ENCODE results near the gene PLSCR3.
A peak's percentile ranks its signal among the peaks of the same experiment; 100 is the strongest.
"Not testable (repeated sequence)": the region's sequence is repeated elsewhere in the genome, so short reads cannot be mapped to it uniquely, and the experiment has no call there.

Gene PLSCR3

DNA sequence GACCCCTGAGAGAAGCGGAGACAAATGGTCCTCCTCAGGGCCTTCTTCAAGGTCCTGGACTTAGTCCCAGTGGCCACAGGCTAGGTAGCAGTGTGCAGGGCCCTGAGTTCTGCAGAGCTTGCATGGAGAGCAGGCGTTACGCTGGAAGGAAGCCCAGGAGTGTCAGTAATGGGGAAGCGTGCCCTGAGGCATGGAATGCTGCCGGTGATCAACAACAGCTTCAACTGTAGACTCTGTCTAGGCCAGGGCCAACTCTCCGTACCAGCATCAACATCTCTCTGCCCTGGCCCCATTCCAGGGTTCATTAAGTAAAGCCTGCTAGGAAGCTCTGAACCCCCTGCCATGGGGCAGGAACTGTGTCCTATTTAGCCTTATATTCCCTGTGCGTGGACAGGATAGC is 14.0 kb downstream of the PLSCR3 start:
- DNase-seq (ENCODE audit: low spot score) = peak; percentile 22

DNA sequence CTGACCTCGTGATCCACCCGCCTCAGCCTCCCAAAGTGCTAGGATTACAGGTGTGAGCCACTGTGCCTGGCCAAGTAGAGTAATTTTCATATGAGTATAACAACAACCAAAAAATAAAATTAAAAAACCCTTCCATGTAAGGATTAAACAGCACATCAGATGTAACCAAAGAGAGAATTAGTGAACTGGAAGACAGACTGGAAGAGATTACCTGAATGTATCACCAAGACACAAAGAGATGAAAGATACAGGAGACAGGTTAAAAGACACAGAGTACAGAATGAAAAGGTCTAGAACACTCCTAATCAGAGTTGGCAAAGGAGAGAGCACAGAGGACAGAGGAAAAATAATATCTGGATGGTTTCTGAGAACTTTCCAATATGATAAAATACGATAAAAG is 15.2 kb downstream of the PLSCR3 start:
- no peak for DNase-seq (ENCODE audit: low spot score)

DNA sequence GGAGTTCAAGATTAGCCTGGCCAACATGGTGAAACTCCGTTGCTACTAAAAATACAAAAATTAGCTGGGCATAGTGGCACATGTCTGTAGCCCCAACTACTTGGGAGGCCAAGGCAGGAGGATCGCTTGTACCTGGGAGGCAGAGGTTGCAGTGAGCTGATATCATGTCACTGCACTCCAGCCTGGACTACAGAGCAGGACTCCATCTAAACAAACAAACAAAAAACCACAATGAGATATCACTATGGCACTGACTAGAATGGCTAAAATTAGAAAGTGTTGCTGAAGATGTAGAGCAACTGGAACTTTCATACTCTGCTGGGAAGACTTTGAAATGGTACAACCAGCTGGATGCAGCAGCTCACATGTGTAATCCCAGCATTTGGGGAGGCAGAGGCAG is 20.0 kb downstream of the PLSCR3 start:
- DNase-seq (ENCODE audit: low spot score) = no peak

DNA sequence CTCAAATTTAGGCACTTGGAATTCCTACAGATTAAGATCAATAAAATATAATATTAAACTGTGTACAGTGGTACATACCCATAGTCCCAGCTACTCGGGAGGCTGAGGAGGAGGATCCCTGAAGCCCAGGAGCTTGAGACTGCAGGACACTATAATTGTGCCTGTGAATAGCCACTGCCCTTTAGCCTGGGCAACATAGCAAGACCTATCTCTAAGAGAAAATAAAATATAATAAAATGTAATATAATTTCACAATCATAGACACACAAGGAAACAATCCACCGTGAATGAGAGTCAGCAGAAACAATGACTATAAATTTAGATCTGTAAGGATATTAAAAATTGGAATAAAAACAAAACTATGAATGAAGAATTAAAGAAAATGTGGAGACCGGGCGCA is 23.5 kb downstream of the PLSCR3 start:
- no peak for DNase-seq (ENCODE audit: low spot score)

DNA sequence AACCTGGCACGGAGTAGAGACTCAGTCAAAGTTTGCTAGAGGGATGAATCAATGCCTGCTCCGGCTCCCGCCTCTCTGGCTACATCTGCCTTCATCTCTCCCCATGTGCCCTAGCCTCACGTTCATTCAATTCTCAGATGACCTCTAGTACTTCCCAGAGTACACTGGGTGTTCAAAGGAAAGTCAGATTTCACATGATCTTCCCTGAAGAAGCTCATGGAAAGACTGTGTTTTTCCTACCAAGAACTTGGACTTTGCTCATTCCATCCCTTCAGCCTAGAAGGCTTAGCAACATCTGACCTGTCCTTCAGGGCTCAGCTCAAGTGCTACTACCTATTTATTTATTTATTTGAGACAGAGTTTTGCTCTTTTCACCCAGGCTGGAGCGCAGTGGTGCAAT is 24.5 kb downstream of the PLSCR3 start:
- no peak for DNase-seq (ENCODE audit: low spot score)

DNA sequence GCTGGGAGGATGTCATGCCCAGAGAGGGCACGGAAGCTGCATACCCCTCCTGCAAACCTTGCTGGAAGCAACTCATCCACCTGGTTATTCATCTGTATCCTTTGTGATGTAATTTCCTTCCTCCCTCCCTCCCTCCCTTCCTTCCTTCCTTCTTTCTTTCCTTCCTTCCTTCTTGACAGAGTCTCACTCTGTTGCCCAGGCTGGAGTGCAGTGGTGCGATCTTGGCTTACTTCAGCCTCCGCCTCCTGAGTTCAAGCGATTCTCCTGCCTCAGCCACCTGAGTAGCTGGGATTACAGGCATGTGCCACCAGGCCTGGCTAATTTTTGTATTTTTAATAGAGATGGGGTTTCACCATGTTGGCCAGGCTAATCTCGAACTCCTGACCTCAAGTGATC is 25.7 kb downstream of the PLSCR3 start:
- DNase-seq (ENCODE audit: low spot score) = not testable (repeated sequence)

DNA sequence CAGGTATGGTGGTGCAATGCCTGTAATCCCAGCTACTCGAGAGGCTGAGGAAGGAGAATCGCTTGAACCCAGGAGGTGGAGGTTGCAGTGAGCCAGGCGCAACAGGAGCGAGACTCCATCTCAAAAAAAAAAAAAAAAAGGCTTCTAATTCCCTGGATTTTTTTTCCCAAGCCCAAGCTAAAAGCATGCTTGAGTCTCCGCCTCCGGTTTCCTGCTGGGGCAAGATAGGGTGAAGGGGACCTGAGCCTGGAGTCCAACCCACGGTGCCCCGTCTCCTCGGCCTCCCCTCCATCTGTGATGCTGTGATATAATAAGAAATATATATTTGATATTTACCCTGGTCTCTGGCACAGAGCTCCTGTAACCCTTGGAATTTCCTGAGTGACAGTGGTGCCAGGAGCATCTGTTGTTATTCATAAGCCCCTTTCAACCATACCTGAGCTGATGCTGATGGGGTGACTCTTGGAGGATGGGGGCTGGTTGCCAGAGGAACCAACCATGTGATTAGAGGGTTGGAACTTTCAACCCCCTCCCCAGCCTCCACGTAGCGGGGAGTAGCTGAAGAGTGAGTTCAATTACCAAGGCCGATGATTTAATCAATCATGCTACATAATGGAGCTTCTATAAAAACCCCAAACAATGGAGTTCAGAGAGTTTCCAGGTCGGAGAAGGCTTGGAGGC is 26.3 kb downstream of the PLSCR3 start:
- no peak for DNase-seq (ENCODE audit: low spot score)

DNA sequence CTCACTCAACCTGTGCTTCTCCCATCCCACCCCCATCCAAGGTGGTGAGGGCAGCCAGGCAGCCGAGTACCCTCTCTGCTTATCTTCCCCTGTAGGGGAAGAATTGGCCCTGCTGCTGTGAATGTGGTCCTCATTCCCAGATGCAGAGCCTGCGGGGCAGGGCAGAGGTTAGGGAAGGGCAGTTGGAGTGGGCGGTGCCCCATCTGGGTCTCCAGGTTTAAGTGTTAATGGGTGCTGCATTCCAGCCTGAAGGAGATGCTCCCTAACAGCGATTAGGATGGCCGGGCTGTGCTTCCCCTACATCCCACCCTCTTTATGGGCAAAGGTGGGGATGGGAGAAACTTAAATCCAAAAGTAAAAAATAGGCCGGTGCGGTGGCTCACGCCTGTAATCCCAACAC is 27.2 kb downstream of the PLSCR3 start:
- no peak for DNase-seq (ENCODE audit: low spot score)

DNA sequence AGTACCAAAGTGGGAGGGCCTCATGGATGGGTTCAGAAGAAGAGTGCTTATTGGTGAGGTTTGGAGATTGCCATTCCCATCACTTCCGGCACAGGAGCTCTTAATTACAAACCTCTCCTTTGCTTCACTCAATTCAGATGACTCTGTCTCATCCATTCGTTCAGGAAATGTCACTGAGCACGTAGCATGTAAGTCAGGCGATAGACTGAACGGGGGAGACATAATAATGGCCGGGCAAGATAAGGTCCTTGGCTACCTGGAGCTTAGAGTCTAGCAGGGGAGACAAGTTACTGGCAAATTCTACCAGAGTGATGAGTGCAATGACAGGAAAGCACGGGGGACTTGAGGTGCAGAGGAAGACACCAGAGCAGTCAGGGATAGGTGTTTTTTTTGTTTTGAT is 28.4 kb downstream of the PLSCR3 start:
- DNase-seq (ENCODE audit: low spot score) = not testable (repeated sequence)

DNA sequence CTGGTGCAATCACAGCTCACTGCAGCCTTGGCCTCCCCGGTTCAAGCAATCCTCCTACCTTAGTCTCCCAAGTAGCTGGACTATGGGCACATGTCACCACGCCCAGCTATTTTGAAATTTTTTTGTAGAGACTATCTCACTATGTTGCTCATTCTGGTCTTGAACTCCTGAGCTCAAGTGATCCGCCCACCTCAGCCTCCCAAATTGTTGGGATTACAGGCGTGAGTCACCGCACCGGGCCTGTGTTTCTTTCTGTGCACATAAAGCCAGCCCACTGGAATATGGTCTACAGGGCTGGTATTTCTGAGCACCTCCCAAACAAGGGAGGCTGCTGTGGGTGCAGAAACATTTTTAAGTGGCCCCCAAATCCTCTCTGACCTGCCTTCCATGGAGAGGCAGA is 31.0 kb downstream of the PLSCR3 start:
- DNase-seq (ENCODE audit: low spot score) = no peak

DNA sequence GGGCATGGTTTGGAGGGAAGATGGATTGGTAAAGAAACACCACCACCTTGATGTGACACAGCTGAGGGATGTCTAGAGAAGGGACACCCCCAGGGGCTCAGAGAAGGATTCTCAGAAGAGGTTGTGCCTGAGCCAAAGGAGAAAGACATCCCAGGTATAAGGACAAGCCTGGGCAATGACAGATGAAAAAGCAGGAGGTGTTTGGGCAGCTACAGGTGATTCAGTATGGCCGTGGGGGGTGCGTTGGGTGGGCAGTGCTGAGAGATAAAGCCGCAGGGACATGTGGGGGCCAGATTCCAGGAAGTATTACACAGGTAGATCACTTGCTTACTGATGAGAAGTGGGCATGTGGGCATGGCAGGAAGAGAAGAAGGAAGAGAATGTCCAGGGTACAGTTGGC is 32.4 kb downstream of the PLSCR3 start:
- no peak for DNase-seq (ENCODE audit: low spot score)

DNA sequence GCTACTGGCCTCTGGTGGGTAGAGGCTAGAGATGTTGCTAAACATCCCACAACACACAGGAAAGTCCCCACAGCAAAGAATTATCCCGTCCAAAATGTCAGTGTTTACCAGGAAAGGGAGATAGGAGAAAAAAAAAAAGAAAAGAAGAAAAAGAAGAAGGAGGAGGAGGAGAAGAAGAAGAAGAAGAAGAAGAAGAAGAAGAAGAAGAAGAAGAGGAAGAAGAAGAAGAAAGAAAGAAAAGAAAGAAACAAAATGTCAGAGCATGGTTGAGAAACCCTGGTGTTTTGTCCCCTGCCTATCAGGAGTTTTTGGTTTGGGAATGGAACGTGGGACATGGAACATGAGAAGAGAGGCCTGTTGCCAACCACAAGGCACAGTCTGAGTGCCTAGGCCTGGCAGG is 36.9 kb downstream of the PLSCR3 start:
- no peak for DNase-seq (ENCODE audit: low spot score)

DNA sequence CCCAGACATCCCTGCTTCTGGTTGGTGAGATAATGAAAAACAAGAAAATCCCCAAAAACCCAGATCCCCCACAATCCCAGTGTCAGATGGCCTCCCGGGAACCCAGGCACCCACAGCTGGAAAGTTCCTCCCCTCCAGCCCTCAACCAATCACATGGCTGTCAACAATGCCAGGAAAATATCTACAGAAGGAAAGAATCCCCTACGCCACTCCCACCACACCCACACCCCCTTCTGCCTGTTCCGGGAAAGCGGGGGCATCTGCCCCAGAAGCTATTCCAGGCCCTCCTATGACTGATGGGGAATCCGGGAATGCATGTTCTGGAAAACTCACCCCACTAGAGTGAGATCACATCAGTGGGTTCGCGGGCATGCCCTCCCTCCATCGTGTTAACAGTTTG is 37.6 kb downstream of the PLSCR3 start:
- no peak for DNase-seq (ENCODE audit: low spot score)

DNA sequence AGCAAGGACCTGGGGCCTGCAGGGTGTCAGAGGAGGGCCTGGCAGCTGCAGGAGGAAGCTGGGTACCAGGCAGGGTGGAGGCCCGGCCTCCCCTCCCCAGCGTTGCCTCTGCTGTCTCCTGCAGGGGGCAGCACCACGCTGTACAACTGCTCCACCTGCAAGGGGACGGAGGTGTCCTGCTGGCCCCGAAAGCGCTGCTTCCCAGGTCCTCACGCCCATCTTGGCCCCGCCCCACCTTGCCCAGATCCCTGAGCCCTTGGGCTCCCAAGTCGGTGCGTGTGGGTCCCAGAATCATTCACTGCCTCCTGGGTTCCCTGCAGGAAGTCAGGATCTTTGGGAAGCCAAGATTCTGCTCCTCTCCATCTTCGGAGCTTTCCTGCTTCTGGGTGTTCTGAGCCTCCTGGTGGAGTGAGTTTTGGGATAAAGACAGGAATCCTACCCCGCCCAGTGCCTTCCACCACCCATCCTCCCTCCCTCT is 38.2 kb downstream of the PLSCR3 start:
- DNase-seq (ENCODE audit: low spot score) = peak; percentile 80

DNA sequence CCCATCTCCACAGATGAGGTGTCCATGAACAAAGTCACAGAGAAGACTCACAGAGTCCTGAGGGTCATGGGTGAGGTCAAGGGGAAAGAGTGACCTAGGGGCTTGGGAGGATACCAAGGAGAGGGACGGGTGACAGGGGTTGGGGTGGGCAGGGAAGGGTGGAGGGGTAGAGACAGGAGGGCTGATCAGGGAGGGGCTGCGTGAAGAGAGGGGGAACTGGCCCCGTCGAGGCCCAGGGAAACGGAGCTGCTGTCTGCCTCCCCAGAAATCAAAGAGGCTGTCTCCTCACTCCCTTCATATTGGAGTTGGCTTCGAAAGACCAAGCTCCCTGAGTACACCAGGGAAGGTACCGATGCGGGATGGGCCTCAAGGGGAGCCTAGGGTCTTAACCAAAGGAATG is 38.8 kb downstream of the PLSCR3 start:
- no peak for DNase-seq (ENCODE audit: low spot score)

DNA sequence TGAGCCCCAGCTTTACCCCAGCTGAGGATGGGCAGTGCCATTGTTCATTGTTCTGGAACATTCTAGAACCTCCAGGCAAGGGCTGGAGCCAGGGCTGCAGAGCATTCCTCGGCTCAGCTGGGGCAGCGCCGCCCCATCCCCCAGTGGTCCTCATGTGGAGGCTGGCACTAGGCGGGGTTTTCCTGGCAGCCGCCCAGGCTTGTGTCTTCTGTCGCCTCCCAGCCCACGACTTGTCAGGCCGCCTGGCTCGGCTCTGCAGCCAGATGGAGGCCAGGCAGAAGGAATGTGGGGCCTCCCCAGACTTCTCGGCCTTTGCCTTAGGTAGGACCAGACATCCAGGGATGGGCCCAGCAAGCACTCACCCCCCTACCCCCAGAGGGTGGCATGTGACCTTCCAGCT is 39.3 kb downstream of the PLSCR3 start, which contains the start of gene TMEM95:
TMEM95 (plus strand) TSS at position 104 of the 400 bp plus-strand sequence; CDS start at position 153, 49 bp downstream.
- DNase-seq (ENCODE audit: low spot score) = peak; percentile 69

DNA sequence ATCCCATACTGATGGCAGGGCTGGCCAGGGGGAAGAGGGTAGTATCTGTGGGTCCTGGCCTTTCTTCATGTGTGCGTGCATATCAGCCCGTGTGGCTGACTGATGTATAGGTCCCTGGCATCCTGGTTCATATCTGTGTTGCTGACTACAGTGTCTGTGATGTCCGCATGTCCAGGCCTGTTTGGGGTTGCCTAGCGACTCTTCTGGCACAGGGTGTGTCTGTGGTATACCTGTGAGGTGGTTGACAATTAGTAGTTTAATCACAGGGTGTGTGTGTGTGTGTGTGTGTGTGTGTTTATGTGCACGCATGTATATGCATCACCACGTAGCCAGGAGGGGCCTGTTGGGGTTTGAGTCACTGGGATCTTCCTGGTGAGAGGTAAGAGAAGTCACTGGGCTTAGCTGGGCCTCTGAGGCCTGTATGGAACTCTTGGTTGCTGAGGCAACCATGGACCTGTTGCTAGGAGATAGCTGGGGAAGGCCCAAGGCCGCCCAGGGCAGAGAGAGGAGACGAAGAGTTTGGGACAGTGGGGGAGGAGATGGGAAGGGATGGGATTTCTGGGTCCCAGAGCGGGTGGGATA is 40.0 kb downstream of the PLSCR3 start:
- DNase-seq (ENCODE audit: low spot score) = no peak

DNA sequence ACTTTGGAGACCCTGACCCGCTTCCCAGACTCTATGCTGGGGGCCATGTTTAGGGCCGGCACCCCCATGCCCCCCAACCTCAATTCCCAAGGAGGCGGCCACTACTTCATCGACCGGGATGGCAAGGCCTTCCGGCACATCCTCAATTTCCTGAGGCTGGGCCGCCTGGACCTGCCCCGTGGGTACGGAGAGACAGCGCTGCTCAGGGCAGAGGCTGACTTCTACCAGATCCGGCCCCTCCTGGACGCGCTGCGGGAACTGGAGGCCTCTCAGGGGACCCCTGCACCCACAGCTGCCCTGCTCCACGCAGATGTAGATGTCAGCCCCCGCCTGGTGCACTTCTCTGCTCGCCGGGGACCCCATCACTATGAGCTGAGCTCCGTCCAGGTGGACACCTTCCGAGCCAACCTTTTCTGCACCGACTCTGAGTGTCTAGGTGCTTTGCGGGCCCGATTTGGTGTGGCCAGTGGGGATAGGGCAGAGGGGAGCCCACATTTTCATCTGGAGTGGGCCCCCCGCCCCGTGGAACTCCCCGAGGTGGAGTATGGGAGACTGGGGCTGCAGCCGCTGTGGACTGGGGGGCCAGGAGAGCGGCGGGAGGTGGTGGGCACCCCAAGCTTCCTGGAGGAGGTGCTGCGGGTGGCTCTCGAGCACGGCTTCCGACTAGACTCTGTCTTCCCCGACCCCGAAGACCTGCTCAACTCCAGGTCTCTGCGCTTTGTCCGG is 41.3 kb downstream of the PLSCR3 start:
- DNase-seq (ENCODE audit: low spot score) = no peak

DNA sequence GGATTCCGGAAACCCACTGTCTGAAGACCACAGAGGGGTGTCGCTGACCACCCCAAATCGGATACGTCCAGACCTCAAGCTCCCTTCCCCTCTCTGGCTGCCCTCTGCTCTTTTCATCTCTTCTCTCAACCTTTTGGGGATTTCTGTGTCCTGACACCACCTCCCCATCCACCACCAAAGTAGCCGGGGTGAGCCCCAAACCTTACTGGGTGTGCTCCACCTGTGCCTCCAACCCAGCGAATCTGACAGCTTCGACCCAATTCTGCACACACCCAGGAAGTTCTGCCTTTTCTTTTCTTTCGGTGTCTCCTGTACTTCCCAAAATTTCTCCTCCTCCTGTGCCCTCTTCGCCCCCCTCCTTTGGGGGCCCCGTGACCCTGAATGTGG is 41.8 kb downstream of the PLSCR3 start:
- DNase-seq (ENCODE audit: low spot score) = no peak

DNA sequence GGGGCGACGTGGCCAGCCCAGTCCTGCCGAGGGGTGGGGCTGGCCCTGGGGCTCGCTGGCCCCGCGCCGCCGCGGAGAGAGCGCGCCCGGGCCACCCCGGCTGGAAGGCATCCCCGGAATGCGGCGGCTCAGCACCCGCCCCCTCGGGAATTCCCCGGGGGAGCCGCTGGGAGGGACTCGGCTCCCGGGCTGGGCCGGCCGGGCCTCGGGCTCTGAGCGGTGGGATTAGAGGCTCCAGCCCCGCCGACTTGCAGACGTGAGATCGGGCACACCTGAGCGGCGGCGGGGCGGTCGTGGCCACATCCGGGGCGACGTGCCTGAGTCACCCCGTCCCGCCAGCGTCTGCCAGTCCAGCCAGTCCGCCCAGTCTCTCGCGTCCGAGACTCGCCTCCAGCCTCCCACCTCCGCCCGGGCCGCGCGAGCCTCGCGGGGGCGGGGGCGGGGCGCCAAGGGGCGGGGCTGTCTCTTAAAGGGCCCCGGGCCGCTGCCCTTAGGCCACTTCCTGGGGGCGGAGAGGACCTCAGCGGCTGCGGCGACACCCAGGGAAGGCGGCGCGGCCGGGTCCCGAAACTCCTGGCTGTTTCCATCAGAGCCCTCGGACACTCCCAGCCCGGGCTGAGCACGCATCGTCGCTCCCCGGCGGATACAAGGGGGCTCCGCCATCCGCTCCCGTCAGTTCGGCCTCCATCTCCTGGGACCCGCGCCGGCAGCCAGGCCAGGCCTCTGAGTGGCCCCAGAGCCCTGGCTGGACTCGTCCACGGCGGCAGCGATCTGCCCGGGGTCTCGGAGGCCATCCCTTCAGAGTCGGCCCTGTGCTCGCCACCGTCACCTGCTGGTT is 42.4 kb downstream of the PLSCR3 start, which contains the start of gene KCTD11:
KCTD11 (plus strand) TSS at position 498 of the 838 bp plus-strand sequence.
- peak; percentile 83 for DNase-seq (ENCODE audit: low spot score)

DNA sequence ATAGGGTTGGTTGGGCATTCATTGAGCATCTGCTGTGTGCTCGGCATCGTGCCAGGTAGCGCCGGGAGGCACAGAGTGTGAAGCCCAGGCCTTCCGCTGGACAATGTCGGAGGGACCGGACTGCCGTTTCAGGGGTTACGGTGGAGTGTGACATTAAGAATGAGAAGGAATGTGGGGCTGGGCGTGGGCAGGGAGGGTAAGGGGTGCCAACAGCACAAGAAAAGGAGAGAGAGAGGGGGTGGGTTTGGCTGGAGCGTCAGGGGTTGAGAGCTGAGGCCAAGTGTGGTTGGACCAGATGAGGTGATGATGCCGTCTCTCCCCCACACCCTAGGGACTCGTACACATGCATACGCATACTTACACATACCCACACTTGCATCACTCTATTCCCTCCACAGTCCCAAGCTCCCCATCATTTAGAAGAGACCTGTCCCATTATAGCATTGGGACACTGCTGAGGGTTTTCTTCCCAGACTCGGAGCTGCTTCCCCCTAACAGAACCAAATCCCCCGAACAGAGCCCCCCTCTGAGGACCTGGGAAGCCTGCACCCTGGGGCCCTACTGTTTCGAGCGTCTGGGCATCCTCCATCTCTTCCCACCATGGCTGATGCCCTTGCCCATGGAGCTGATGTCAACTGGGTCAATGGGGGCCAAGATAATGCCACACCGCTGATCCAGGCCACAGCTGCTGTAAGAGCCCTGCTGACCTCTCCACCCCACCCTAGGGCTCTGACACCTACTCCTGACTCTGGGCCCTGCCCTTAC is 45.7 kb downstream of the PLSCR3 start:
- no peak for DNase-seq (ENCODE audit: low spot score)

Data from Ammon's horn (tissue), 1 donor.